NCI-H1092 treated with DMSO at 0.1 percent for 48 hours (cell line): ENCODE results near the gene PEF1.

ENCODE experiments used
- DNase-seq: peaks from one replicate; lab custom pipeline; 2025; lab: John Stamatoyannopoulos, UW

The PEF1 gene

DNA sequence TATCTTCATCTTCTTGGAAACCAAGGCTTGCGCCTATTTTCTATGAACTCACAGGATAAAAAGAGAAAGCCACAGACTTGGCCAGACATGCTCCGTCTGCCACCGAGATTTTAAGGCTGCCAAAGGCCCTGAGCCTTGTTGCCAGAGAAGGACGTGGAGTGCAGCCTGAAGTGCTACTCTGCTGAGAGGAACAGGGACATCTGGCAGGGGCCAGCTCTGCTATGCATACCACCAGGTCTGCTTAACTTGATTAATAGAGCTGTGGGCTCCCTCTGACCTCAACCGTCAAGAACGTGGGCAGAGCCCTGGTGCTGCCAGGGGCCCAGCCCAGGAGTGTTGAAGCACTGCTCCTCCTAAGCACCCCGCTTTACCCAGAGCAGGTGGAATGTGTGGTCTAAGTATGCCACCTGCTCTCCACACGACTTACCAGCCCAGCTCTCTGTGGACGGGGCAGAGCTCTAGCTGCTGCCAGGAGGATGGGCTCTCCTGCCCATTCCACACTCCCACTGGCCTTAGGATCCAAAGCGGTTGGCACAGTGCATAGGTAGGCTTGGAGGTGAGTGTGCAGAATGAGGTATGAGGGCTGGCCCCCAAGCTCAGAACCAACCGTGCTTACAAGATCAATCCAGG is 16.6 kb downstream of the PEF1 start:
- no peak for DNase-seq

DNA sequence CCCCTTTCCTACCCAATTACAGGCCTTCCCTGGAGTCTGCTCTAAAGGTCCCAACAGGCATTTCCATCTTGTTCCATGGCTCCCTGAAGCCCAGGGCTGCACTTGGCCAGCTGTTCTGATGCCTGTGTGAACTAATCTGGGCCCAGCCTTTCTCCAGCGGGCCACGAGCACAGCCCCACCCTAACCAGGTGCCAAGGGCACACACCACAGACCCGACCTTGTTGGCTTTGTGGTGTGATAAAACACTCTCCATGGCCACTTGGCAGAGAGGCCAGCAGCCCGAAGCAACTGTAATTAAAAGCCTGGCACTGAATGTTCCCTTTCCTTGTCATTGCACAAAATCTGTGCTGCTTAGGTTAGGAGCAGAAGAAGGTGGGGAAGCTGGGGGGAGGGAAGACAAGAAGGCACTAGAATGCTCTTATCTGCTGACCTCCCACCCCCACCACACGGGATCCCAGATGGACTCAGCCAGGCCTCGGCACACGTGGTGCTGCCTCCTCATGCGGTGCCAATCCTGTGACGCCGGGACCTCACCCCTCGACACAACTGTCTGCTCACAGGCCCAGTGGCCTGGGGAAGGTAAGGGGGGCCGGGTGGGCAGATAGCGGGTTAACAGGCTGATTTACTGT is 17.3 kb downstream of the PEF1 start:
- no peak for DNase-seq

DNA sequence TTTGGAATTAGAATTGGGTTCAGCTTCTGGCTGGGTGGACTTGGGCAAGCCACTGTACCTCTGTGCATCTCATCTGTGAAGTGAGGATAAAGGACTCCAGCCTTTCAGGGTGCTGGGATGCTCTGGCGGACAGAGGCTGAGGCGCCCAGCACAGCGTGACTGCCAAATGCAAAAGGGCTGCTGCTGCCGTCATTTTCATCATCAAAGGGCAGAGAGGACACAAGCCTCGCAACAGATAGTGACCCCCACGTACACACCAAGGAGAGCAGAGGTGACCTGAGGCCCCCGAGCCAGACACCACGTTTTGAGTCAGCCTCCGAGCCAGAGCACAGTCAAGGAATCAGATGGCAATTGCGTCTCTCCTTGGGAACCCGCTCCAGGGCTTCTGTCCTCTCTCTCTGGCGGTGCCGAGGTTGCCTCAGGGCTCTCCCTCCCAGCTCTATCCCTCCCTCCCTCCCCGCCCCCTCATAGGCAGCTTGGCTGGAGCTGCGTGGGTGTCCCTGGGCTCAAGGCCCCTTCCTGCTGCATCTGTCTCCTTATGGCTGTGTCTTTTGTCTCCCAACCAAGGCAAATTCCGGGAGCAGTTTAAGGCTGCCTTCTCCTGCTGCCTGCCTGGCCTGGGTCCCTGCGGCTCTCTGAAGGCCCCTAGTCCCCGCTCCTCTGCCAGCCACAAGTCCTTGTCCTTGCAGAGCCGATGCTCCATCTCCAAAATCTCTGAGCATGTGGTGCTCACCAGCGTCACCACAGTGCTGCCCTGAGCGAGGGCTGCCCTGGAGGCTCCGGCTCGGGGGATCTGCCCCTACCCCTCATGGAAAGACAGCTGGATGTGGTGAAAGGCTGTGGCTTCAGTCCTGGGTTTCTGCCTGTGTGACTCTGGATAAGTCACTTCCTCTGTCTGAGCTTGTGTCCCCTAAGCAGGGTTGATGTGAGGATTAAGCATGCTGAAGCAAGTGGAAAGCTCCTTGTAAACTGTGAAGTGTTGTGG is 18.2 kb downstream of the PEF1 start:
- DNase-seq = no peak

DNA sequence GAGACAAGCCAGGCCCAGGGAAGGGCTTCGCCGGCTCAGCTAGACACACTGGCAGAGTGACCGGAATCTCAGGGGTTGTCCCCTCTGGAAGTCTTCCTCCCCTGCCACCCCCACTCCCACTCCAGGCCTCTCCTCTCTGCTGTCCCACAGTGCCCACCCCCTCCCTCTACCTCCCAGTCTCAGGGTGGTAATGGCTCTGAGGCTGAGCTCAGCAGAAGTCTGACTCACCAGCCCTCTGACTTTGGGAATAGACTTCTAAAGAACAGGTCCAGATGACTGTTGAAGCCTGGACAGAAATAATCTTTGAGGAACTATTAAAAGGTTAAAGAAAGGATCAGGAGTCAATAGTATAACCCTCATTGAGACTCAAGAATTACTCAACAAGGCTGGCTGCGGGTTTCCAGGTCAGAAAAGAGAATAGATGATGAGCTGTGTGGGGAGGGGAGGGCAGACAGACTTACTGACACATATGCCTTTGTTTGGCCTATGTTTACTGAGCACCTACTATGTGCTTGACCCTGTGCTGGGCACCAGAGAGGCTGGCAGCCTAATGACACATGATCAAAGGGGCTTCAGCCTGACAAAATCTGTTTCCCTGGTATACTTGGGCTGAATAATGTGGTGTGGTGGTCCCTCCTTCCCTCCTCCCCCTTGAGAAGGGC is 19.0 kb downstream of the PEF1 start:
- no peak for DNase-seq

DNA sequence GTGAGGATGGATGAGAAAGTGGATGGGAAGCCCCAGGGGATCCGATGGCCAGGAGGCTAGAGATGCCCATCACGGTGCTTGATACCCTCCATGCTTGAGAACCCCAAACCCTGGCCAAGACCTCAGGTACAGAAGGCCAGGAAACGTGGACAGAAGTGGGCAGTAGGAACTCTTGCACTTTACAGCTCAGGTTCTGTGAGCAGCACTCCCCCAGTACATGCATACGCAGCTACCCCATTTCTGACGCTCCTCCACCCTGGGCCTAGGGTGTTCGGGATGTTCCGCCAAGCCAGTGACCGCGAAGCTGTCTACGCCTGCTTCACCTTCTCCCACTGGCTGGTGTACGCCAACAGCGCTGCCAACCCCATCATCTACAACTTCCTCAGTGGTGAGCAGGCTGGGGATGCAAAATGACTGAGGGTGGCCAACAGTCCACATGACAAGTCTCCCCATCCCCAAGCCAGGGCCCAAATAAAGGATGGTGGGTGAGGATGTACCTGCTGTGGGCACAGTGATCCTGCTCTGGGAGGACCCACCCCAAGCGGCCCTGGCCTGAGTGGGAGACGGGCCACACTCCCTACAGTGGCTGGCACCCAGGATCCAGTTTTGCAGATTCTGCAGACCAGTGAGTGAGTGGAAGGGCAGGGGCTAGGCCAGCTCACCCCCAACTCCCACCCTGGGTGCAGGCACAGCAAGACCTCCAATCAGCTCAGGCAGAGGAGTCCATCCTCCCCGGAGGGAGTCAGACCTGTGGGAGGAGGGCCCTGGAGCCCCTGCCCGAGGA is 19.8 kb downstream of the PEF1 start:
- no peak for DNase-seq

DNA sequence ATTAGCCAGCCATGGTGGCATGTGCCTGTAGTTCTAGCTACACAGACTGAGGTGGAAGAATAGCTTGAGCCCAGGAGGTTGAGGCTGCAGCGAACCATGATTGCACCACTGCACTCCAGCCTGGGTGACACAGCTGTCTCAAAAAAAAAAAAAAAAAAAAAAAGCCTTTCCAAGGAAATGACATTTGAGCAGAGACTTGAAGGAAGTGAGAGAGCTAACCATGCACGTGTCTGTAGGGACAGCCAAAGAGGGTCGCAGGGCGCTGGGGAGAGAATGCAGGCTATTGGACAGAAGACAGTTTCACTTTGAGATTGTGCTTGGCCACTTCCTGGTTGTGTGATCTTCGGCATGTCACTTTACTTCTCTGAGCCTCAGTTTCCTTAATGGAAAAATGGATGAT is 20.4 kb downstream of the PEF1 start:
- DNase-seq = no peak

DNA sequence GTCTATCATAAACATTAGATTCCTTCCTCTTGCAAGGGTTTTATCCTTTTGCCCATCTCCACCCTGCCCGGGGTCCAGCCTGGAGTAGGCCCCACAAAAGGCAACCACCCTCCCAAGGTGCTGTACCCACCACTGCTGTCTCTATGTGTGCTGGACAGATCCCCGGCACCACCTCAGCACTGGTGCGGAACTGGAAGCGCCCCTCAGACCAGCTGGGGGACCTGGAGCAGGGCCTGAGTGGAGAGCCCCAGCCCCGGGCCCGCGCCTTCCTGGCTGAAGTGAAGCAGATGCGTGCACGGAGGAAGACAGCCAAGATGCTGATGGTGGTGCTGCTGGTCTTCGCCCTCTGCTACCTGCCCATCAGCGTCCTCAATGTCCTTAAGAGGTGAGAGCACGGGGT is 21.3 kb downstream of the PEF1 start:
- DNase-seq = no peak

DNA sequence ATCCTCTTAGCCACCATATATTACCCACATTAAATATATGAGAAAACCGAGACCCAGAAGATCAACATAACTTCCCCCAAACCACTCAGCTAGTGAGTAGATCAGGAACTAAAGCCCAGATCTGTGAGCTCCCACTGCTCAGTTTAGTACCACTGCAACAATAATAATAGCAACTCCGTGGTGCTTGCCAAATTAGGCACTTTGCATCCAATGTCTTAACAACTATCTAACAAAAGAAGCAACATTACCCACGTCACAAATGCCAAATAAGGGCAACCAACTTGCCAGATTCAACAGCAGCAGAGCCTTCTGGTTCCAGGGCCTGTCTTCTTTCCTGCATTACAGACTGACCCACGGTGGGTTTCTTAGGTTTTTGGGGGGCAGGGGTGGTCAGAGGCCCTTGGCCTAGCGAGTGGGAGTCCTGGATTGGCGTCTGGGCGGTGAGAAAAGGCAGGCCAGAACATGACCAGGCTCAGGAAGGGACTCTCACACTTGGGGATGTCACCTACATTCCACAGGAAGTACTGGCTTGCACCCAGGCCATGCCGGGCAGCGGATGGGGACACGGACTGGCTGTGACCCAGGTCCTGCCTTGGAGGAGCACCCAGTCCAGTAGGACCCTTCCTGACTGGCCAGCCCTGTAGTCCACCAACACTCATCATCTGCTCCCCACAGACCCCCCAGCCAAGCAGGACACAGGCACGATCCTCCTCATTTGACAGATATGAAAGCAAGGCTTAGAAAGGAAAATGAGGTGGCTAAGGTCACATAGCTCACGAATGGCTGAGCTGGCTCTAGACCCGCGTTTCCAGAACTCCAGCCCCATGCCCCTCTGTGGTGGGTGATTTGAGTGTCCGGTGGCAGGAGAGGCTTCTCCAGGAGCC is 22.6 kb downstream of the PEF1 start:
- no peak for DNase-seq

DNA sequence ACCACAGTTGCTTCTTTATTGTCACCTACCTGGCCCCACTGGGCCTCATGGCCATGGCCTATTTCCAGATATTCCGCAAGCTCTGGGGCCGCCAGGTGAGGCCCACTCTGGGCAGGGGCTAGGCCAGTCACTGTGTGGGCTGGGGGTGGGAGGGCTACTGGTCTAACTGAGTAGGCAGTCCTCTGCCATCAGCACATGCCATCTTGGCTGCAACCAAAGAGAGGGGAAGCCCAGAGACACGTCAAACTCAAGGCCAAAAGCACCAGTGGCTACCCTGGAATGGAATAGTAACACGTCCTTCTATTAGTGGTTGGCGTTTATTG is 23.2 kb downstream of the PEF1 start:
- DNase-seq = no peak

DNA sequence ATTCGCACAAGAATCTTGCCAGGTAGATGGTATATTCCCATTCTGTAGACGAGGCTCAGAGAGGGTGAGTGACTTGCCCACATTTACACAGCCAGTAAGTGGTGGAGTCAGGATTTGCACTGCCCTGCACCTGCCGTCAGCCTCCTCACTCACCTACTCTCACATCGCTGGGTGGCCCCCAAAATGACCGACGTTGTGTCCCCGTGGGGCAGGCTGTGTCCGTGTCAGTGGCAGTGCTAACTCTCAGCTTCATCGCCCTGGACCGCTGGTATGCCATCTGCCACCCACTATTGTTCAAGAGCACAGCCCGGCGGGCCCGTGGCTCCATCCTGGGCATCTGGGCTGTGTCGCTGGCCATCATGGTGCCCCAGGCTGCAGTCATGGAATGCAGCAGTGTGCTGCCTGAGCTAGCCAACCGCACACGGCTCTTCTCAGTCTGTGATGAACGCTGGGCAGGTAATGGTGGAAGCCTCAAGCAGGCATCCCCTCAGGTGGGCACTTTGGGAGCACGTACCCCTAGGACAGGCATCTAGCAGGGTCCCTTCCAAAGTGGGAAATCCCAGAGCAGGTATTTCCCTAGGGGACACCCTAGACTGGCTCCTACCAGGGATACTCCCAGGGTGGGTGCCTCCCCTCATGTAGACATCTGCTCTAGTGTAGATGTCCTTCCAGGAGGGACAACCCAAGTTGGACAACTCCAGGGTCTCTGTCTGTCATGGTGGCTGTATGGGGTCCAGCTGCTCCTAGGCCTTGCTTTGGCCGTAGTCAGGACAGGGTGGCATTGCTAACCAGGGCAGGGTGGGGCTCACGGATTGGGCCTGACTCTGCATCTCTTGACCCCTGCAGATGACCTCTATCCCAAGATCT is 23.8 kb downstream of the PEF1 start:
- DNase-seq = no peak

DNA sequence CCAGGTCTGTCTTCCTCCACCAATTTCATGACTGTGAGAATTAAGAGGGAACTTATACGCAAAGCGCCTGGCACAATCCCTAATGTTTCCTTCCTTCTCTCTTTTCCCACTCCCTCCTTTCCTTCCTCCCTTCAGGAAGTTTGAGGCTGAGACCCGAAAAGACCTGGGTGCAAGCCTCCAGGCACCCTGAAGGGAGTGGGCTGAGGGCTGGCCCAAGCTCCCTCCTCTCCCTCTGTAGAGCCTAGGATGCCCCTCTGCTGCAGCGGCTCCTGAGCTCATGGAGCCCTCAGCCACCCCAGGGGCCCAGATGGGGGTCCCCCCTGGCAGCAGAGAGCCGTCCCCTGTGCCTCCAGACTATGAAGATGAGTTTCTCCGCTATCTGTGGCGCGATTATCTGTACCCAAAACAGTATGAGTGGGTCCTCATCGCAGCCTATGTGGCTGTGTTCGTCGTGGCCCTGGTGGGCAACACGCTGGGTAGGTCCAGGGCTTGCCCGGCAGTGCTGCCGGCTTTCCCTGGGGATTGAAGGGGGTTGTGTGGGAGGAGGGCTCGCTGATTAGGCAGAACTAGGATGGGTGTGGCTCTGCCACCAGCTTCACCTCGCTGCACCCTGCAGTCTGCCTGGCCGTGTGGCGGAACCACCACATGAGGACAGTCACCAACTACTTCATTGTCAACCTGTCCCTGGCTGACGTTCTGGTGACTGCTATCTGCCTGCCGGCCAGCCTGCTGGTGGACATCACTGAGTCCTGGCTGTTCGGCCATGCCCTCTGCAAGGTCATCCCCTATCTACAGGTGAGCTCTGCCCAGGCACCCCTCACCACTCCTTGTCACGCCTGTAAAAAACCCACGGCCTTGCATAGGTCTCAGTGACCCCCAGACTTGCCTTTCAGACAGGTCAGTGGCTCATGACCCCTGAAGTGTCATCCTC is 25.5 kb downstream of the PEF1 start:
- no peak for DNase-seq

DNA sequence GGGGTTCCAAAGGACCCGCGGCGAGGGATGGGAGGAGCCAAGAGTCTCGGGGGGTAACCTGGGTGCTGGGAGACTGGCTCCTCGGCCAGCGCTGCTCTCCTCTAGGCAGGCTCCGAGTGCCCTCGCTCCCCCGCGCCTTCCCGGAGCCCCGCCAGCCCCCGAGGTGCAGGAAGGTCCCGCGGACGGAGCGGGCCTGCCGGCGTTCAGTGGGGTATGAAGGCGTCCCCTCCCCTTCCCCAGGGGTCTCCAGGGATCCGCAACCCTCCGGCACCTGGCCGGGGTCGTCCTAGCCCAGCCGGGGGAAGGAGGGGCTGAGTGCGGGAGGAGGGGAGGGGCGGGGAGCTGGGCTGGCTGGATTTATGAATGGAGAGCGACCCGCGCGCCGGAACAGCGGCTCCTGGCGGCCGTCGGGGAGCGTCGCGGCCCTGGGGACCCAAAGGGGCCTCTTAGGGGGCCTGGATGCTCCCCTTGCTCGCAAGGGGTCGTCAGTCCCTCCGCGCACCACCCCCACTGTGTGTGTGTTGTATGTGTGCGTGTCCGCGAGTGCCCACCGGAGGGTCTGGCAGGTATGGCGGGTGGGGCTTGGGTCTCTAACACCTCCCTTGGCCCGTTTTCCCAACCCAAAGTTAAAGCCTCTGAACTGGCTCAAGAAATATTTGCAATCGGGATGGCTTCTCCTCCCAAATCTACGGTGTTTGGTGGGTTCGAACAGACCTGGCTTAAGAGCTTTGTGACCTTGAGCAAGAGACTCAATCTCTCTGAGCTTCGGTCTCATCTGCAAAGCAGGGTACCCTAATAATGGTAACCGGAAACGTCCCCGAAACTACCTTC is 26.5 kb downstream of the PEF1 start:
- no peak for DNase-seq

DNA sequence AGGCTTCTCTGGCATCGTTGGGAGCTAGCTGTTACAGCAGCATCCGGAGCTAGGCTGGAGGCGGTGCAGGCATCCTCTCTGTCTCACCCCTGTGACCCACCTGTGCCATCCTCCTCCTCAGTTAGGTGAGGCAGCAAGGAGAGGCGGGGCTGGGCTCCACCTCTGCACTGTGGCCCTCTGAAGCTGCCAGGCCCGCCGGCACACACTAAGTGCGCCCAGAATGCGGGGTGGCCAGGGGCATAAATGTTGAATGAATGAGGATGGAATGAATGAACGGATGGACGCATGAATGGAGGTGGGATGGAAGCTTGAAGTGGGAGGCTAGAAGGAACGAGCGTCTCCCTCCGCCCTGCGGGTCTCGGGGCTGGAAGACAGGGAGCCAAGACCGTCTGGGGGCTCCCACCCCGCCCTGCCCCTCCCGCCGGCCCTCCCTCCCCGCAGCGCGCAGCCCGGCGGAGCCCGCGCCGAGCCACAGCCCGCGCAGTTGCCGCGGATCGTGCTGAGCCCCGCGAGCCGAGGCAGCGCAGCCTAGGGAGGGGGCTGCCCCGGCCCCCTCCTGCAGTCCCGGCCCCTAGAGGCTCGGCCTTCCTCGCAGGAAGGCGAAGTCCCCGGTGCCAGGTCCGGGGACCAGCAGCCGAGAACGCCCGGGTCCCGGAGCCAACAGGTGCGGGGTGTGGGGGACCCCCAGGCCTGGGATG is 27.3 kb downstream of the PEF1 start, which contains the start of gene HCRTR1:
TSS of gene HCRTR1 (plus strand) at position 472 of the 698 bp plus-strand sequence. CDS start 1,504 bp downstream, outside the sequence.
- no peak for DNase-seq

DNA sequence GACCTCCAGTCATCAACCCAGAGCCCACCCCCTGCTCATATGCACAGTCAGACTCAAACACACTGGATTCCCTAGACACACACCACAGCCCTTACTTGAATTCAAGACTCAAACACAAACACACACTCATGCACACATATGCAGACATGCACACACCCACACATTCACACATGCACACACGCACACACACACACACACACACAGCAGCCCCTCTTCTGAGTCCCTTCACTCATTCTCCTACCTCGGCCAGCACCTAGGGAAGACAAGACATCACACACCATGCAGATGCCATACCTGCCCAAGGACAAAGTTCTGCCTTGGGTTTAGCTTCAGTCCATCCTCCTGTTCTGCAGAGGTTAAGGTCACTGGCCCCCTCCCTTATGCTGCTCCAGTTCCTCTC is 28.7 kb downstream of the PEF1 start:
- no peak for DNase-seq

DNA sequence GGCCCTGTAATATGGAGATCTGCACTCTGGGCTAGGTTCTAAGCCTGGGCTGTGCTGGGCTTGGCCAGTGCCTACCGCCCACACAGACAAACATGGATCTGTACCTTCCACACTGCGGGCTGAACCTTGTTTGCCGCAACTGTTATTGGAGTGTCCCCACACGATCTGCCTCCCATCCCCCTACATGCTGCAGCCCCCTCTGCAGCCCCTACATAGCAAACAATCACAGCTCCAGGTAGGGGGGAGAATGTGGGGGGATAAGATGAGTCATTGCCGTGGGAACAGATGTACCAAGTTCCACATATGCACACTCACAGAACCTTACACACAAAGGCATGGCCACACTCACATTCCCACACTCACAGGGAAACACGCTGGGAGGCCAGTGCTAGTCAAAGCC is 29.3 kb downstream of the PEF1 start:
- DNase-seq = no peak

DNA sequence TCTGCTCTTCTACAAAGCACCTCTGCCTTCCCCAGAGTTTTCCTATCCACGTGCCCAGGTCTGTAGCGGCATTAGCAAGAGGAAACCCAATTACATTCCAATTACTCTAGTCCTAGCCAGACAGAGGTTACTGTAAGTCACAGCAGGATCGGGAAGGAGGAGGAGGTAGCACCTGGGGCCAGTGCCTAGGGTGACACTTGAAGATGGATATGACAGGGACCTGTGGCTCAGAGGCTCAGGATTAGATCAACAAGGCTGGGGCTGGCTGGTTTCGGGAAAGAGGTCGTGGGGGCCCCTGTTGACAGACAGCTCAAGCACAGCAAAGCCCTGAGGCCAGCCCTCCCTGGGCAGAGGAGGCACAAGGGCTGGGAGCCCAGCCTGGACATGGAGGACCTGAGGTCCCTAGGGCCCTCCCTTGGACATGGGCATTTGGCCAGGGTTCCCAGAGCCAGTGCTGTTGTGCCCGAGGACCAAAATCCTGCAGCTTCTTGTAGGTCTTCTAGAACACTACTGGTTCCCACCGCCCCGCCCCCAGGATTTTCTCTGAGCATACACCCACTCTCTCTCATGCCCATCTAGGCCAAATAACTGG is 30.2 kb downstream of the PEF1 start:
- DNase-seq = no peak
